ENCODE data around the gene RPL13.
"Not testable (repeated sequence)": the region's sequence is repeated elsewhere in the genome, so short reads cannot be mapped to it uniquely, and the experiment has no call there.

The RPL13 gene

GRCh38 chr16:89579351-89579750 lies 18.9 kb downstream of the RPL13 start:
- DNase-seq, result no peak

GRCh38 chr16:89581045-89581695 lies 20.7 kb downstream of the RPL13 start:
- DNase-seq, result no peak

GRCh38 chr16:89581861-89582563 lies 21.5 kb downstream of the RPL13 start:
- peak; percentile 58 for DNase-seq

- no peak for DNase-seq
Measured at GRCh38 chr16:89582614-89583196, 22.2 kb downstream of the RPL13 start.

GRCh38 chr16:89583197-89583894 lies 22.9 kb downstream of the RPL13 start:
- no peak for DNase-seq

GRCh38 chr16:89583895-89584644 lies 23.6 kb downstream of the RPL13 start:
- DNase-seq, result no peak

GRCh38 chr16:89584768-89585549 lies 24.5 kb downstream of the RPL13 start:
- no peak for DNase-seq

- DNase-seq, result no peak
Measured at GRCh38 chr16:89586218-89586617, 25.7 kb downstream of the RPL13 start.

- DNase-seq, result no peak
Measured at GRCh38 chr16:89586853-89587252, 26.4 kb downstream of the RPL13 start.

- not testable (repeated sequence) for DNase-seq
Measured at GRCh38 chr16:89587676-89588075, 27.2 kb downstream of the RPL13 start.

GRCh38 chr16:89588413-89589109 lies 28.1 kb downstream of the RPL13 start:
- DNase-seq, result no peak

- DNase-seq, result no peak
Measured at GRCh38 chr16:89589241-89589926, 28.9 kb downstream of the RPL13 start.

GRCh38 chr16:89593841-89594240 lies 33.4 kb downstream of the RPL13 start:
- DNase-seq, result no peak

- DNase-seq, result no peak
Measured at GRCh38 chr16:89595330-89596060, 35.0 kb downstream of the RPL13 start.

GRCh38 chr16:89596061-89596689 lies 35.7 kb downstream of the RPL13 start:
- no peak for DNase-seq

GRCh38 chr16:89596957-89597649 lies 36.6 kb downstream of the RPL13 start:
- DNase-seq, result no peak

GRCh38 chr16:89598199-89598598 lies 37.7 kb downstream of the RPL13 start:
- DNase-seq, result no peak

GRCh38 chr16:89599451-89599858 lies 39.0 kb downstream of the RPL13 start:
- no peak for DNase-seq

- DNase-seq, result no peak
Measured at GRCh38 chr16:89599902-89600301, 39.4 kb downstream of the RPL13 start.
